CD4-positive, alpha-beta T cell treated with Interleukin-15 for 4 hours (primary cell): ENCODE data around the gene SRD5A2.
"Not testable (repeated sequence)": the region's sequence is repeated elsewhere in the genome, so short reads cannot be mapped to it uniquely, and the experiment has no call there.

ENCODE experiments used
- DNase-seq: peaks from one replicate; pipeline ENCODE4 v3.0.0-alpha.2; 2020; ENCODE audit warnings: low spot score

SRD5A2 gene

DNA sequence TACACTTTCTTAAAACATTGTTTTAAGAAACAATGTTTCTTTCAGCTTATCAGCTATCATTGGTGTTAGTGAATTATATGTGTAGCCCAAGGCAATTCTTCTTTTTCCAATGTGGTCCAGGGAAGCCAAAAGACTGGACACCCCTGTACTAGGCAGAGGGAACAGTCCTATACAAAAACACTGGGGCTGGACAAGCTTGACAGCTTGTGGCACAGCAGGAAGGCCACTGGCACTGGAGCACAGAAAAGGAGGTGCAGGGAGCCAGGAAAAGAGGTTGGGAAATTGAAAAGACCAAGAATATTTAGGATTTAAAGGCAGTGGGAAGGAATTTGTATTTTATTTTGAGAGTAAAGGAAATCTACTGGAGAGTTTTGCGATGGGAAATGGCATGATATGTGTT is 47.7 kb downstream of the SRD5A2 start:
- DNase-seq, result no peak

DNA sequence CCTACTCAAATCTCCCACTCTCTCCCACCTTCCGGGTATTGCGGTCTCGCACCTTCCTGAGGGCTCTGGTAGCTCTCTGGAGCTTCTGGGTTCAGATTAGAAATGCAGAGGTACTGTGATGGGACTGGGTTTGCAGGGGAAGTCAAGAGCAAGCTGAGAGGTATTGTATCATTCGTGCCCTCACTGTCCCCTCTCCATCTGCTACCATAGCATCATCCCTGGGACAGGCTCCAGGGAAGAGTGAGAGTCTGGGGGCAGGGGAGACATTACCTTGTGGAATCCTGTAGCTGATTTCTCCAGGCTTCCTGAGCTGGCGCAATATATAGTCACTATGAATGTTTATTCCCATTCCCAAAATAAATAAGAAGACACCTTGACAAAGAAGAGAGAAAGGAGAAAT is 49.6 kb downstream of the SRD5A2 start:
- DNase-seq, result no peak

DNA sequence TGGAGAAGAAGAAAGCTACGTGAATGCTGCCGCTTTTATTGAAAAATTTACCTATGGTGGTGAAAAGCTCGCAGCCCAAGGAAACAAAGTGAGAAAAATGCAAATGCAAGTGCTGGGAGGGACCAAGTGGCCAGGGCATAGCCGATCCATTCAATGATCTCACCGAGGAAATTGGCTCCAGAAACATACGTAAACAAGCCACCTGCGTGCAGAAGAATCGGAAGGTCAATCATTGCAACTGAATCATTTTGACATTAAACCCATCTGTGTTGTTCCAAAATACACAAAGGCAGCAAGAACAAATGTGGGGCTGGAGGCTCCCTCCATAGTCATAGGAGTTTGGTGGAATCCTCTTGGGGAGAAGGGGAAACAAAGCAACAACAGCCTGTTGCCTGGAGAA is 51.5 kb downstream of the SRD5A2 start:
- DNase-seq, result no peak

DNA sequence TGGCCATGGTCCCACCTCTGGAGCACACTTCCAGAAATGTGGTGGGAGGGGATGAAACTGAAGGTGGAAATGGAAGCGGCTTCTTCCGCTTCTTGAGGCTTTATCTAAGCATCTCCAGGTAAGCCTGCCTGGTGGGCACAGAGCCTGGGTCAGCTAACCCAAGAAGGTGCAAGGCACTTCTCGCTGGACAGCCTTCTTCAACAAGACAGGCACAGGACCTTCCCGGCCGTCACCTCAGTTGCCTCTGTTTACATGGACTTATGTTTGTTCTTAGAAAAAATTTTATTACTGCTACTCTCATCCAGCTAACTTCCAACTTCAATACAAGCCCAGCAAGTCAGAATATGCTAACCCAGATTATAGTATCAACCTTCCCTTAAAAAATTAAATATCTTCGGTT is 51.9 kb downstream of the SRD5A2 start:
- no peak for DNase-seq

DNA sequence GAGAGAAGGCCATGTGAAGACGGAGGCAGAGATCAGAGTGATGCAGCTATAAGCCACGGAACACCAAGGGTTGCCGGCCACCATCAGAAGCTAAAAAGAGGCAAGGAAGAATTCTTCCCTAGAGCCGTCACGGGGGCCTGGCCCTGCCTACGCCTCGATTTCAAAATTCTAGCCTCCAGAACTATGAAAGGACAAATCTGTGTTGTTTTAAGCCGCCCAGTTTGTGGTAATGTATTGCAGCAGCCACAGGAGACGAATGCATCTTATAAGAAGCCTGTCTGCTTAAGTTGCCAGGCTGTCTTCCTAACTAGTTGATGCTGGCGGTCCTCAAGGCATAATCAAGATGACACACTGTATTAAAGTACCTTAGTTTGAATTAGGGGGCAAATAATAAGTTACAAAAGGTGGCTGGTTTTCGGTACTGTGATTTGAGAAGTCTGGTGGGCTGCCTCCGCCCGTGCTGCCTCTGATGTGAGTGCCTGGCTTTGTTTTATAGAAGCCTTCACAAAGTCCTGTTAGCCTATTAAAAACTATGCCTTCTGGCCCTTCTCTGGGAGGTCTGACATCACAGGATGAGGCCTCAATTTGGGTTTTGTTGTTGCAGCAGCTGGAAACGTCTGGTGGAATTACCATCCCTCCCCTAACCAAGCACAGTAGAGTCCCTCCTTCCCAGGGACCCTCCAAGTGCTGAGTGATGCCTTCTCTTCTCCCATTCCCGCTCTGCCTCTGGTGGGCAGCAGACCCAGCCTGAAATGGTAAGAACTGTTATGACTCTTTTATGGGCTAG is 53.6 kb downstream of the SRD5A2 start:
- DNase-seq, result no peak

DNA sequence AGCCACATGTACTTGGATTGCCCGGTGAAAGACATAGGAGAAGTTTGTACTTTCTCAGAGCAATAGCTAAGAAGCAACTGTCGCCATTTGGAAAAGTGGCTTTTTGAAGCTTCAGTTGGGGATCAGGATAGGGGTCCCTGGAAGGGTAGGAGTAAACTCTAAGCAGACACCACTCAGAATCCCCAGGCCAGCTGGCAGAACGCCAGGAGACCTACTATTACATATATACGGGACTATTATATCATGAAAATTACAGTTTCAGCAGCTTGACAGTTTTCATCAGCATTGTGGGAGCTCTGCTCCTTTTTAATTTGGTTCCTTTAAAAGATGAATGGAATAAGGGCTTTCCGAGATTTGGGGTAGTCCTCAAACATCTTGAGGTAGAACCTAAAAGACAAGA is 54.9 kb downstream of the SRD5A2 start:
- DNase-seq, result no peak

DNA sequence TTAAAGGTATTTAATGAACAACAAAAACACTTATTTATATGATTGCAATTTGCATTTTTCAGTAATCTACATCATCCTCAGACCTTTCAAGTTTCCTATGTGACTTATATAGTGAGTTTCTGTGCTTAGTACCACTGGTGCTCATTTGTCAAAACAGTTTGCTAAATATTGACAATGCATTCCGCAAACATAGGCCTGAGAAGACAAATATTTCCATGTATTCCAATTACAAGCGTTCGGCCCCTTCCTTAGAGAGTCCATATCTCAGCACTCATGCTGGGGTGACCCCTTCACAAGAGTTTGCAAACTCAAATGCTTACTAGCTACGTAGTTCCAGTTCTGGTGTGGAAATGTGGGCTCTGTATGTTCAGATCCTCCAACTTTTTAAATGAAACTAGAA is 56.1 kb downstream of the SRD5A2 start:
- no peak for DNase-seq

DNA sequence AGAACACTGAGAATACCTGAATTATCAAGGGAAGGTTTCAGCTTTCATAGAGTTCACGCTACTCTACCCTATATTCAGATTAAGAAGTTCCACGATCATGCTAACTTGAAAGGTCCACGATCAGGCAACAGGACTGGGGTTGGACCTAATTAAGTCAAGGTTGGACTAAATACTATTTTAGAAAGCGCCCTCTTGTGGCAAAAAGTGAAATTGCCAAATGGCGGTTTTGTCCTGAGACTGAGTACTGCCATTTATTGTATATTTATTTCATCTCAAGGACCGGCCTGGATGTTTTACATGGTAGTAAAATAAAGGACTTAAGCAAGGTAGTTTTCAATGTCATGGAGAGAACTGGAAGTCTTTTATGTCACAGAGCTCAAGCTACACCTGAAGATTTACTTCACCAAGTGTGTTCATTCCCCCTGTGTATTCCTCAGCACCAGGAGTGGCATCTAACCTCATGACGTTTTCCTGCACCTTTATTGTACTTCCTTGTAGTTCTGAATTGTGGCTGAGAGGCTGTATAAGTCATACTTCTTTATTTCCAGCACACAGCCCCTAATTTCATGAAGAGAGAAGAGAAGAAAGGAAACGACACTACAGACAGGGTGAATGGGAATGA is 56.8 kb downstream of the SRD5A2 start:
- DNase-seq, result peak; percentile 56

DNA sequence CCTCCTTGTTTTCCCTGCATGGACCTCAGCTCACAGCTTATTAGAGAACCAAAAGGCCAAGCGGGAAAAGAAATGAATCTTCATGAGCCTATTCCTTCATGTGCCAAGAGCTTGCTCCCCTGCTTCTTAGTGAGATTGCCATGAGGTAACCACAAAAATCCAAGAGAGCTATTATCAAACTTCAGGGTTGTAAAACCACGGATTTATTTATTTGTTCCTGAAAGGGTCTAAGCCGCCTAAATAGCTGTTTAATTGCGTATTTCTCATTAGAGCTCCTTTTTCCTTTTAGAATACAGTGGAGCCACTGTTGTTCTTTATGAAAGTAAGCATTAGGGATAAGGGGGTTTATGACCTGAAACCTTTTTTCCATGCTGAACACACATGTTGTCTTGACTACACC is 58.0 kb downstream of the SRD5A2 start:
- DNase-seq, result no peak

DNA sequence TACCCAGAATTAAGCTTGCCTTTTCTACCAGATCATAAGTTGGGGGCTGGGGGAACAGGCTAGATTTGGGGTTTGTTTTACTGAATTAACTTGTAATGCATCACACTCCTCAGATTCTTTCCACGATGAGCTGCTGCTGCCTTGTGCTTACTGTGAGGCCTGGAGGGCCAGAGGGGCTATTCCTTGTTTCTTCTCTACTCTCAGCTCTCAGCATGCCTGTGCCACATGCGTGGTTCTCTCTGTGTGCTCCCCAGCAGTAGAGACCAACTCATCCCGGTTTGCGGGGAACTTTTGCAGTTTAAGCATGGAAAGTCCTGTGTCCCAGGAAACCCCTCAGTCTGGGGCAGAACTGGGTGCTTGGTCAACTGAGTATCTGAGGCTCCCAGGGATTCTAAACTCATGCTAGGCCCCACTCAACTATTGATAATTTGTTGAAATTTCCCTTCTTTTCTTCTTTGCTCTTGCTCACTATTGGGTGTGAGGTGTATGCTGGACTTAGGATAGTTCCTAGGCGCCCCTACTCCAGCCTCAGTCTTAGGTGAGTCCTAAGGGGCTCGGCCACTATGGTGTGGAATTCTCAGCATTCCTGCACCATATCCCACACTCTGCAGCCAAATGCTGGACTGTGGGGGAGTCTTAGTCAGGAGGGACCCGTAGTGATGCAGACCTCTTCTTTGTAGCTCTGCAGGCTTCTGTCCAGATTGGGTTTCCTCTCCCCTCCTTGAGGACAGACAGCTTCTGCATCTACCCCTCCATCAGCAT is 63.1 kb downstream of the SRD5A2 start:
- no peak for DNase-seq

DNA sequence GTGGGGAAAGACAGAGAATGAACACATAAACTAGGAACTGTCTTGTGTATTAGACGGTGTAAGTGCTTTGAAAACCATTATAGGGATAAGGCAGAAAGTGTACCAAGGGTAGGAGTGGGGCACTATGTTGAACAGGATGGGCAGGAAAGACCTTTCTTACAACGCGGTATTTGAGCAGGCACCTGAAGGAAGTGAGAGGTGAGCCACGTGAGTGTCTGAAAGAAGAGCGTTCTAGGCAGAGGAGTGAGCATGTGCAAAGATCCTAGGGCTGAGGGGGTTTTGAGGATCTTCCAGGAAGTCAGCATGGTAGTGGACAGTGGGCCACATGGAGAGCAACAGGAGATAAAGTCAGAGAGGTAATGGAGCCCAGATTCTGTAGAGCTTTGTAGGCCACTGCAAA is 65.2 kb downstream of the SRD5A2 start:
- no peak for DNase-seq

DNA sequence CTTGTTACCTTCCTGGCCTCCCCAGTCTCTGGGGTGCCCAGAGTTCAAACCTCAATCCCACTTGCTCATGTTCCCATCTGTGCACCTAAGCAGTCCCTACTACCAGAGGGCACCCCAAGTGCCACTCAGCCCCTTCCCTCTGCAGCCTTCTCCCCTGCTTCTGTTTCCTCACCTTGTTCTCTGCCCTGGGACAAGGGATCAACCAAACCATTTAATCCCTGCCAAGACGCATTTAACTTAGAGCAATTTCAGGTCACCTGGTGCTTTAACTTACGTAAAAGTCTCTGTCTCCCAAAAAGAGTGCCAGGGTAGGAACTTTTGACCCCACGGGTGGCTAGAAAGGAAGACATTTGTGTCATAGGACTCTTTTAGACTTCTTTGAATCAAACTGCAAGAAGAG is 67.2 kb downstream of the SRD5A2 start:
- DNase-seq, result no peak

DNA sequence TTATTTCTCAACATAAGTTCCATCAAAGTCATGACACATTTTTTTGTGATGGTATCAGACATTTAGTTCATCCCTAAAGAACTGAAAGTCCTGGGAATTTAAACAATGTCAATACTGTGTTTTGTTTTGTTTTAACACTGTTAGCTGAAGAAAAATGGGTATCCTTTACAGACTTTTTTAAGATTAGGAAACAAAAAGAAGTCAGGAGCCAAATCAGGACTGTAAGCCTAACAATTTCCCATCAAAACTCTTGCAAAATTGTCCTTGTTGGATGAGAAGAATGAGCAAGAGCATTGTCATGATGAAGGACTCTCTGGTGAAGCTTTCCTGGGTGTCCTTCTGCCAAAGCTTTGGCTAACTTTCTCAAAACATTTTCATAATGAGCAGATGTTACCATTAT is 69.4 kb downstream of the SRD5A2 start:
- DNase-seq, result no peak

DNA sequence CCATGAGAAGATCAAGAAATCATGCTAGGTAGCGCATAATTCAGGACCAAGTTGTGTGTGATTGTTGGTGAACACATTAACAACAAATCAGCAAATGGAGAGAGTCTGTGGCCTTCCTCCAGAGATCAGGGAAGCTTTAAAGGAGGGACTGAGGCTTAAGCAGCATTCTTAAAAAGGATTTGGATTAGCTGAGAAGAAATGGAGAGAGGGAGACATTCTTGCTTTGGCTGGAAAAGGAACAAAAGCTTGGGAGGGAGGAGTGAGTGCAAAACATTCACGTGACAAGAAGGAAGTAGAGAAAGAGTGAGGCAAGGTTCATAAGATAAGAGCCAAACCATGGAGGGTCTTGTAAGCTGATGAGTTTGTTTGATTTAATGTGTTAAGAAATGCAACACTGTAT is 75.6 kb downstream of the SRD5A2 start:
- no peak for DNase-seq

DNA sequence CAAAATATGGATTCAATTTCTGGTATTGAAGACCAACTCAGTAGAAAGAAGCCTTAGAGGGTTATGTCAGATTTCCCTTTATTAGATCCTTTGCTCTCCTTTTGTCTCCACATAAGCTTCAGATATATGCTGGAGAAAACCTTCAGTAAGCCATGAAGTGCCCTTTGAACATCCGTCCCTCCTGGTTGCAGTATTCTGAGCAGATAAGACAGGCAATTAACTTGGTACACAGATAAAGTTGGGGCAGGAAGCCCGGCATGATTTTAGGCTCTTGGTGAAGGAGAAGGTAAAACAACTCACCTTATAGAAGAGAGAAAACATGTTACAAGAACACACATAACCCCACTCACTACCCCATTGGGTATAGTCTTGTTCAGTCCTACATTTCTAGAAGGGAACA is 76.4 kb downstream of the SRD5A2 start:
- DNase-seq, result no peak

DNA sequence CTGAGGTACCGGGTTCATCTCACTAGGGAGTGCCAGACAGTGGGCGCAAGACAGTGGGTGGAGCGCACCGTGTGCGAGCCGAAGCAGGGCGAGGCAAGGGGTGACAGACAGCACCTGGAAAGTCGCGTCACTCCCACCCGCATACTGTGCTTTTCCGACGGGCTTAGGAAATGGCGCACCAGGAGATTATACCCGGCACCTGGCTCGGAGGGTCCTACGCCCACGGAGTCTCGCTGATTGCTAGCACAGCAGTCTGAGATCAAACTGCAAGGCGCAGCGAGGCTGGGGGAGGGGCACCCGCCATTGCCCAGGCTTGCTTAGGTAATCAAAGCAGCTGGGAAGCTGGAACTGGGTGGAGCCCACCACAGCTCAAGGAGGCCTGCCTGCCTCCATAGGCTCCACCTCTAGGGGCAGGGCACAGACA is 84.3 kb downstream of the SRD5A2 start:
- DNase-seq, result not testable (repeated sequence)

DNA sequence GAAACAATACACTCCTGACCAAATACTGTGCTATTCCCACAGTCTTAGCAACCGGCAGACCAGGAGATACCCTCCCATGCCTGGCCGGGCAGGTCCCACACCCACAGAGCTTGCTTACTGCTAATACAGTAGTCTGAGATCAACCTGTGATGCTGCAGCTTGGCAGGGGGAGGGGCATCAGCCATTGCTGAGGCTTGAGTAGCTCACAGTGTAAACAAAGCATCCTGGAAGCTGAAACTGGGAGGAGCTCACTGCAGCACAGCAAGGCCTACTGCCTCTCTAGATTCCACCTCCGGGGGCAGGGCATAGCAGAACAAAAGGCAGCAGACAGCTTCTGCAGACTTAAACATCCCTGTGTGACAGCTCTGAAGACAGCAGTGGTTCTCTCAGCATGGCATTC is 91.4 kb downstream of the SRD5A2 start:
- not testable (repeated sequence) for DNase-seq

DNA sequence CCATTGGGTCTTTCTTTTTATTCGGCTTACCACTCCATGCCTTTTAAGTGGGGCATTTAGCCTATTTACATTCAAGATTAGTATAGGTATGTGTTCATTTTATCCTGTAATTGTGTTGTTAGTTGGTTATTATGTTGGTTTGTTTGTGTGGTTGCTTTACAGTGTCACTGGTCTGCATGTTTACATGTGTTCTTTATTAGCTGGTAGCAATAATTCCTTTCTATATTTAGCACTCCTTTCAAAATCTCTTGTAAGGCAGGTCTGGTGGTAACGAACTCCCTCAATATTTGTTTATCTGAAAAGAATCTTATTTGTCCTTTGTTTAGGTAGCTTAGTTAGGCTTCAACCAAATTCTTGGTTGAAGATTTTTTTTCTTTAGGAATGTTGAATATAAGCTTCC is 97.5 kb downstream of the SRD5A2 start:
- no peak for DNase-seq

DNA sequence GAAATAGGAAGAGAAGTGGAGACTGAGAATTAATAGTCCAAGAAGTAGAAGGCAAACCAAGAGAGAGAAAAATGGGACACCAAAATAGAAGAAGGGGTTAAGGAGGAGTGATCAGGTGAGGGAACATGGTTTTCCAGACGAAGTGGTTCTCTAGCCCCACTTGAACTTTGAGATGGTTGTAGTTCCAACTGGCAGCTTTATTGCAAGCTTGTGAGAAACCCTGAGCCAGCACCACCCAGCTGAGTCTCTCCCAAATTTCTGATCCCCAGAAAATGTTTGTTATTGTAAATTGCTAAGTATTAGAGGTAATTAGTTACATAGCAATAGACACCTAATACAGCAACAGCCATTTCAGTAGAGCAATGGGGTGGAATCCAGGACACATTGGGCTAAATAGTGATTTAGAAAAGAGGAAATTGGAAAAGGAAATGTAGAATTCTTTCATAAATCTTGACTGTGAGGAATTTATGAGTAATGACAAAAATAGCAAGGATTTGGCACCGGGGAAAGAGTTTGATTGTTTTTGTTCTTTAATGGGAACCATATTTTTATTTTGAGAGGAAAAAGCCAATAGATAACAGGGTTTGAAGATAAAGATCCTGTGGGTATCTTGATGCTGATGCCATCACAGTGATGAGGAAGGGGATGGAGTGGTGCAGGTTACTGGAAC is 104.1 kb downstream of the SRD5A2 start:
- no peak for DNase-seq

DNA sequence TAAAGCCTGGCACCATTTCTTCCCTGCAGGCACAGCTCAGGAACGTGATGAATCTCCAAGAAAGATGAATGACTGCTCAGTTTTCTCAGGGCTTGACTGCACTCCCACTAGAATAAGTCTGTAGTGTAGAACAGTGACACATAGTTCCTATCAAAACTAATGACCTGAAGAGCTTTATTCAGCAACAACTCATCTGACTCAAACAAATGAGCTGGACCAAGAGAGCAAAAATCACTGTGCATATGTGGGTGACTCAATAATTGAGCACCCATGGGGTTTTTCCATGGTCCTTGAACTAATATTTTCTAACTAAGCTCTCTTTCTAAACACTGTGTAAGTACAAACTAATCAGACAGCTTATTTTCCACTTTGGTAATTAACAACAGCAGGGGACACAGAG is 105.0 kb downstream of the SRD5A2 start:
- no peak for DNase-seq

DNA sequence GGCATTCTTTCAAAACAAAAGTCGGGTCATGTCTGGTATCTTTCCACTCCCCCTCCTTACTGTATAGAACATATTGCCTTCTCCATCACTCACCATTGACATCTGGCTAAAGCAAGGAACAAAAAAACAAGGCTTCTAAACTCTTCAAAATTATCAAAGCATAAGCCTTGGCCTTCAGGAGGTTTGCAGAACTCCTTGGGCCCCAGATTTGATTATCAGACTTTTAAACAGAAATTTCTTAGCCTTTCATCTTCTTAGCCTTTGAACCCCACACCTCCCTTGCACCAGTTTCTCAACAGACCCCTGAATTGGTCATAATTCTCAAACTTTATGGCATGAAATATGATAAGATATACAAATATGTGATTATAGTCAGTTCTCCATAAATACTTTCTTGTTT is 106.4 kb downstream of the SRD5A2 start:
- no peak for DNase-seq
